H1 (cell line): ENCODE measurements around the gene MYH10. TPM values are rescaled to one million over a fixed set of nuclear protein-coding genes. Genes with fewer than 3 reads are reported as not detected.

Experiments used
- CTCF ChIA-PET: fragments of 300-600 bp; sonication (Branson Sonifier 250); formaldehyde crosslinking; loops from one replicate; lab custom pipeline; 2021; ENCODE audit not compliant: partially characterized antibody; lab: Charles Lee
- POLR2A ChIA-PET: fragments of 300-600 bp; sonication (Branson Sonifier 250); formaldehyde crosslinking; loops from one replicate; lab custom pipeline; 2021; ENCODE audit warnings: inconsistent platforms; ENCODE audit not compliant: partially characterized antibody; lab: Charles Lee
- DNase-seq, 2 experiments: peaks; one replicate each; pipeline versions ENCODE4 v3.0.0 to v3.0.0-alpha.2; 2010 to 2022; ENCODE audit warnings: low spot score in 2 of 2, low read depth in 1 of 2, mixed read lengths in 1 of 2
- FAIRE-seq: peaks from 2 replicates; lab custom pipeline; 2011; peaks lifted over from hg19 to GRCh38; lab: Jason Lieb, UNC
- H2AFZ ChIP-seq: 2 replicates; pipeline ENCODE4 v1.8.1; 2012; ENCODE audit warnings: low read length, inconsistent platforms
- H2AK5ac ChIP-seq: 2 replicates; pipeline ENCODE4 v1.6.1; 2013; ENCODE audit warnings: low read depth, low read length
- H2BK120ac ChIP-seq: replicated peaks from 2 replicates; pipeline ENCODE3; 2013; ENCODE audit warnings: low read depth, low read length, inconsistent platforms
- H2BK12ac ChIP-seq: 2 replicates; pipeline ENCODE4 v1.6.1; 2013; ENCODE audit warnings: low read depth, low read length
- H2BK15ac ChIP-seq: 2 replicates; pipeline ENCODE4 v1.6.1; 2013; ENCODE audit warnings: low read length
- H2BK20ac ChIP-seq: 2 replicates; pipeline ENCODE4 v1.6.1; 2013; ENCODE audit warnings: low read length
- H2BK5ac ChIP-seq: 2 replicates; pipeline ENCODE4 v1.6.1; 2013; ENCODE audit warnings: low read depth, low read length
- H3K14ac ChIP-seq: 2 replicates; pipeline ENCODE4 v1.6.1; 2013; ENCODE audit warnings: inconsistent platforms; ENCODE audit not compliant: insufficient read length
- H3K18ac ChIP-seq: 2 replicates; pipeline ENCODE4 v1.6.1; 2013; ENCODE audit warnings: low read length; ENCODE audit errors: extremely low read depth
- H3K23ac ChIP-seq: 2 replicates; pipeline ENCODE4 v1.6.1; 2013; ENCODE audit warnings: inconsistent platforms; ENCODE audit not compliant: insufficient read length
- H3K23me2 ChIP-seq: 2 replicates; pipeline ENCODE4 v1.6.1; 2013; ENCODE audit warnings: low read depth, low read length
- H3K27ac ChIP-seq: 2 replicates; pipeline ENCODE4 v1.6.1; 2011; ENCODE audit warnings: low read depth, low read length, inconsistent platforms
- H3K27me3 ChIP-seq, 4 experiments: replicated peaks in 1 of 4; 1 replicate in 1 of 4; 2 replicates in 3 of 4; pipeline versions ENCODE4 v1.6.1 to v1.8.1; 2011 to 2013; ENCODE audit warnings: low read length in 3 of 4, mild to moderate bottlenecking in 3 of 4, inconsistent platforms in 2 of 4, mixed read lengths in 2 of 4, moderate library complexity in 1 of 4; ENCODE audit not compliant: control insufficient read depth in 3 of 4, insufficient read depth in 3 of 4; ENCODE audit errors: extremely low read depth in 1 of 4
- H3K36me3 ChIP-seq, 4 experiments: 2 replicates each; pipeline versions ENCODE4 v1.6.1 to v1.8.1; 2011 to 2013; ENCODE audit warnings: mild to moderate bottlenecking in 4 of 4, low read length in 3 of 4, moderate library complexity in 2 of 4, control low read depth in 1 of 4, inconsistent platforms in 1 of 4; ENCODE audit not compliant: insufficient read depth in 4 of 4, control insufficient read depth in 2 of 4
- H3K4ac ChIP-seq: replicated peaks from 2 replicates; pipeline ENCODE3; 2013; ENCODE audit warnings: low read length, low read depth, mixed read lengths, inconsistent platforms; ENCODE audit not compliant: insufficient read length
- H3K4me1 ChIP-seq, 4 experiments: replicated peaks in 1 of 4; 1 replicate in 1 of 4; 2 replicates in 3 of 4; pipeline versions ENCODE4 v1.6.1 to v1.8.1; 2011 to 2013; ENCODE audit warnings: low read length in 3 of 4, inconsistent platforms in 2 of 4, mixed read lengths in 1 of 4; ENCODE audit not compliant: insufficient read depth in 4 of 4, control insufficient read depth in 3 of 4
- H3K4me2 ChIP-seq, 2 experiments: 2 replicates each; pipeline versions ENCODE4 v1.6.1 to v1.8.1; 2011 to 2013; ENCODE audit warnings: low read depth in 2 of 2, low read length in 2 of 2, control low read depth in 1 of 2, inconsistent platforms in 1 of 2, mild to moderate bottlenecking in 1 of 2; ENCODE audit not compliant: insufficient read depth in 1 of 2
- H3K4me3 ChIP-seq, 4 experiments: fragments of 200-600, 300-600 bp in 1 of 4; sonication (generic), shearing (Covaris generic), sonication (Bioruptor Twin) in 1 of 4; 2 replicates each; pipeline versions ENCODE4 v1.5.1 to v1.8.1; 2011 to 2016; ENCODE audit warnings: low read length in 4 of 4, low read depth in 3 of 4, control low read depth in 2 of 4, inconsistent platforms in 2 of 4, mild to moderate bottlenecking in 2 of 4, mixed read lengths in 1 of 4, moderate library complexity in 1 of 4; ENCODE audit not compliant: insufficient read depth in 2 of 4; ENCODE audit errors: extremely low read depth in 1 of 4
- H3K56ac ChIP-seq: replicated peaks from 2 replicates; pipeline ENCODE3; 2013; ENCODE audit warnings: low read depth, mild to moderate bottlenecking, mixed read lengths, low read length, inconsistent platforms; ENCODE audit not compliant: insufficient read length
- H3K79me1 ChIP-seq: 2 replicates; pipeline ENCODE4 v1.6.1; 2013; ENCODE audit warnings: low read depth, low read length, control low read depth
- H3K79me2 ChIP-seq, 2 experiments: 2 replicates each; pipeline versions ENCODE4 v1.6.1 to v1.8.1; 2012 to 2013; ENCODE audit warnings: low read length in 2 of 2, mild to moderate bottlenecking in 2 of 2, inconsistent platforms in 1 of 2; ENCODE audit not compliant: insufficient read depth in 2 of 2, control insufficient read depth in 1 of 2
- H3K9ac ChIP-seq, 4 experiments: replicated peaks in 1 of 4; 1 replicate in 1 of 4; 2 replicates in 3 of 4; pipeline versions ENCODE4 v1.6.1 to v1.8.1; 2011 to 2013; ENCODE audit warnings: low read depth in 3 of 4, low read length in 3 of 4, control low read depth in 2 of 4, mild to moderate bottlenecking in 2 of 4, moderate library complexity in 2 of 4, inconsistent platforms in 1 of 4; ENCODE audit errors: extremely low read depth in 1 of 4
- H3K9me3 ChIP-seq, 2 experiments: 2 replicates each; pipeline versions ENCODE4 v1.6.1 to v1.8.1; 2012 to 2013; ENCODE audit warnings: mild to moderate bottlenecking in 2 of 2, moderate library complexity in 2 of 2, control low read depth in 1 of 2, inconsistent platforms in 1 of 2, low read depth in 1 of 2, low read length in 1 of 2, mixed read lengths in 1 of 2; ENCODE audit not compliant: insufficient read depth in 2 of 2
- H4K20me1 ChIP-seq, 2 experiments: replicated peaks in 1 of 2; 2 replicates each; pipeline versions ENCODE3 to v1.8.1; 2011 to 2013; ENCODE audit warnings: inconsistent platforms in 2 of 2, low read length in 2 of 2, mild to moderate bottlenecking in 1 of 2; ENCODE audit not compliant: insufficient read depth in 2 of 2, control insufficient read depth in 1 of 2
- H4K5ac ChIP-seq: 2 replicates; pipeline ENCODE4 v1.6.1; 2013; ENCODE audit warnings: low read length, low read depth, mixed read lengths, inconsistent platforms; ENCODE audit not compliant: insufficient read length
- H4K8ac ChIP-seq: 2 replicates; pipeline ENCODE4 v1.8.0; 2013; ENCODE audit warnings: mild to moderate bottlenecking, moderate library complexity, low read length, inconsistent platforms; ENCODE audit not compliant: insufficient read depth; ENCODE audit errors: extremely low read depth
- H4K91ac ChIP-seq: replicated peaks from 2 replicates; pipeline ENCODE3; 2013; ENCODE audit warnings: low read length, mixed read lengths, inconsistent platforms; ENCODE audit not compliant: insufficient read length
- POU5F1 ChIP-seq: IDR thresholded peaks from 2 replicates; pipeline ENCODE4 v1.6.1; 2011; ENCODE audit warnings: low read depth, mild to moderate bottlenecking, low read length, moderate library complexity
- RNF2 ChIP-seq: fragments of 200-900, 300-1000 bp; sonication (generic); IDR thresholded peaks from 2 replicates; pipeline ENCODE4 v1.7.1; 2016; ENCODE audit warnings: borderline replicate concordance, low read depth, mild to moderate bottlenecking, antibody characterized with exemption, low read length; ENCODE audit not compliant: poor library complexity, severe bottlenecking; ENCODE audit errors: missing control alignments
- WGBS, 2 experiments: shearing (Covaris generic) in 1 of 2; methylation state at CpG; one replicate each; pipeline versions ENCODE4 v1.1.6 to v1.1.7; 2013 to 2015; ENCODE audit warnings: low lambda C conversion rate in 2 of 2, mixed read lengths in 2 of 2, inconsistent platforms in 1 of 2, low coverage in 1 of 2, missing lambda C conversion rate in 1 of 2; ENCODE audit not compliant: insufficient replicate concordance in 2 of 2, insufficient coverage in 1 of 2, insufficient read length in 1 of 2; ENCODE audit errors: extremely low coverage in 1 of 2, missing lambda C conversion rate in 1 of 2; 5-methylcytosine and 5-hydroxymethylcytosine counted together
- polyA plus RNA-seq, 7 experiments: library from polyadenylated mRNA; depleted of rRNA in 3 of 7; stranded (reverse) in 5 of 7; unstranded in 2 of 7; fragments of >200 nt in 5 of 7; fragments of 200-250 nt in 2 of 7; gene quantifications; 1 replicate in 5 of 7; 2 replicates in 1 of 7; 4 replicates in 1 of 7; pipeline versions ENCODE4 v1.2.1 to v1.2.3, GENCODE V29; 2011 to 2013; ENCODE audit warnings: missing spikeins in 2 of 7, mixed read lengths in 2 of 7
- total RNA-seq: library from RNA; stranded (reverse); fragmentation: NEBNext Ultra II Directional; extraction: Animal tissue kit (Norgen Biotek cat#: 25700); gene quantifications from 2 replicates; pipeline ENCODE4 v1.2.1, GENCODE V29; 2021

The MYH10 gene
- total and polyA plus RNA-seq, 2 of the 8 experiments (the other 6 are each of a cell fraction or from before 2014, with no cell fraction given), result 64.1 to 289 TPM

- no peaks in the 10 kb centered on the region for H3K9me3 ChIP-seq
- H2BK12ac ChIP-seq, result no peak overlapping the region
- peaks cover 0 to 6% (median 0%) of the 10 kb centered on the region in 4 experiments; a peak in 1 of 7 replicates for H3K4me1 ChIP-seq
- no peak overlapping the region for H3K23ac ChIP-seq
- H4K20me1 ChIP-seq, result peaks cover 0 to 3% of the 10 kb centered on the region in 2 experiments
- 65% methylated on average over 4 of the region's 4 CpGs; no CpG with 5 or more reads in 1 of the 2 experiments for WGBS, 2 experiments
- H4K8ac ChIP-seq, result no peak overlapping the region; the same call in 1 of the 2 replicates
- H3K79me2 ChIP-seq, result no peaks in the 10 kb centered on the region; a peak in 1 of 4 replicates
- no peak overlapping the region for H4K5ac ChIP-seq
- peaks cover 4 to 29% (median 12%) of the 10 kb centered on the region in 4 experiments; a peak in 7 of 8 replicates for H3K36me3 ChIP-seq
- no peak overlapping the region for H2BK20ac ChIP-seq
- no peak overlapping the region for H3K27ac ChIP-seq
- no peaks in the 10 kb centered on the region for H3K23me2 ChIP-seq
- no peak for TF ChIP-seq RNF2
- TF ChIP-seq POU5F1, result no peak
- ChIA-PET CTCF (interaction anchor here (0.6 kb wide), 1 partner anchor 162 kb away, joined by 4 read pairs; no protein-coding TSS in a partner anchor), POLR2A (interaction anchor here (0.6 kb wide), 1 partner anchor 74 kb away, joined by 3 read pairs; no protein-coding TSS in a partner anchor)
- H3K27me3 ChIP-seq, result no peaks in the 10 kb centered on the region
- no peak overlapping the region for H3K4me3 ChIP-seq
- H3K56ac ChIP-seq, result no peak overlapping the region
- no peak for DNase-seq
- peaks cover 12% of the 10 kb centered on the region for H3K79me1 ChIP-seq
- no peak overlapping the region for H2BK15ac ChIP-seq
- no peak overlapping the region for H3K14ac ChIP-seq
- 0 out of 7 replicates have a peak overlapping the region, but pooled peaks of 1 of the 4 experiments have one; percentile 17 for H3K9ac ChIP-seq
- H2BK5ac ChIP-seq, result no peak overlapping the region
- no peak overlapping the region for H3K4ac ChIP-seq
- H2AK5ac ChIP-seq, result no peak overlapping the region
- H3K18ac ChIP-seq, result no peak overlapping the region
- no peak overlapping the region for H2BK120ac ChIP-seq
- H2AFZ ChIP-seq, result no peak overlapping the region
- no peak overlapping the region for H3K4me2 ChIP-seq
- FAIRE-seq, result no peak
- no peak overlapping the region for H4K91ac ChIP-seq
Observed at GRCh38 chr17:8464941-8465340, 165.6 kb downstream of the MYH10 start.
